Neuronal stem cell (in vitro differentiated cells): Measurements from ENCODE around the gene SERPINA12.
A peak's percentile ranks its signal among the peaks of the same experiment; 100 is the strongest.

Experiments used
- DNase-seq: peaks from one replicate; pipeline ENCODE4 v3.0.0-alpha.2; 2013; ENCODE audit warnings: low spot score
- H2AFZ ChIP-seq: one replicate; pipeline ENCODE4 v1.6.1; 2013; ENCODE audit warnings: mild to moderate bottlenecking, low read length, inconsistent platforms
- H2AK5ac ChIP-seq: 2 replicates; pipeline ENCODE4 v1.6.1; 2013; ENCODE audit warnings: low read depth, mild to moderate bottlenecking, inconsistent platforms, low read length, moderate library complexity, mixed read lengths
- H2BK120ac ChIP-seq: 2 replicates; pipeline ENCODE4 v1.6.1; 2013; ENCODE audit warnings: low read depth, mild to moderate bottlenecking, inconsistent platforms, low read length, moderate library complexity, mixed read lengths
- H2BK12ac ChIP-seq: one replicate; pipeline ENCODE4 v1.6.1; 2013; ENCODE audit warnings: low read length, inconsistent platforms
- H2BK15ac ChIP-seq: 2 replicates; pipeline ENCODE4 v1.6.1; 2013; ENCODE audit warnings: mild to moderate bottlenecking, low read length, inconsistent platforms, mixed read lengths
- H2BK5ac ChIP-seq: one replicate; pipeline ENCODE4 v1.6.1; 2013; ENCODE audit warnings: inconsistent platforms, mild to moderate bottlenecking, low read length, moderate library complexity
- H3K14ac ChIP-seq: one replicate; pipeline ENCODE4 v1.6.1; 2013; ENCODE audit warnings: low read length, inconsistent platforms
- H3K18ac ChIP-seq: 2 replicates; pipeline ENCODE4 v1.6.1; 2013; ENCODE audit warnings: low read length, inconsistent platforms
- H3K23ac ChIP-seq: 2 replicates; pipeline ENCODE4 v1.6.1; 2013; ENCODE audit warnings: low read depth, mild to moderate bottlenecking, mixed read lengths, low read length, inconsistent platforms; ENCODE audit not compliant: poor library complexity
- H3K27ac ChIP-seq: replicated peaks from 3 replicates; pipeline ENCODE4 v1.5.1; 2013; ENCODE audit warnings: low read length, inconsistent platforms
- H3K27me3 ChIP-seq, 3 experiments: 2 replicates each; pipeline ENCODE4 v1.6.1; 2013; ENCODE audit warnings: low read length in 3 of 3, mild to moderate bottlenecking in 2 of 3, inconsistent platforms in 1 of 3, low read depth in 1 of 3, mixed read lengths in 1 of 3, moderate library complexity in 1 of 3; ENCODE audit not compliant: control insufficient read depth in 3 of 3, insufficient read depth in 3 of 3
- H3K36me3 ChIP-seq, 2 donors: replicated peaks in 1 of 2; 2 replicates each; pipeline ENCODE4 v1.6.1; 2013; ENCODE audit warnings: low read length in 2 of 2; ENCODE audit not compliant: control insufficient read depth in 2 of 2, insufficient read depth in 2 of 2
- H3K4ac ChIP-seq: 2 replicates; pipeline ENCODE4 v1.6.1; 2013; ENCODE audit warnings: inconsistent platforms, mild to moderate bottlenecking, low read length, moderate library complexity
- H3K4me1 ChIP-seq, 2 donors: 1 replicate in 1 of 2; 2 replicates in 1 of 2; pipeline ENCODE4 v1.6.1; 2013; ENCODE audit warnings: low read length in 2 of 2, low read depth in 1 of 2; ENCODE audit not compliant: control insufficient read depth in 2 of 2, insufficient read depth in 1 of 2
- H3K4me2 ChIP-seq: one replicate; pipeline ENCODE4 v1.6.1; 2013; ENCODE audit warnings: mild to moderate bottlenecking, low read length, inconsistent platforms; ENCODE audit not compliant: insufficient read depth, poor library complexity, severe bottlenecking
- H3K4me3 ChIP-seq, 2 donors: 2 replicates each; pipeline ENCODE4 v1.5.1; 2013; ENCODE audit warnings: low read length in 2 of 2, mild to moderate bottlenecking in 2 of 2, inconsistent platforms in 1 of 2, moderate library complexity in 1 of 2
- H3K79me1 ChIP-seq: one replicate; pipeline ENCODE4 v1.6.1; 2013; ENCODE audit warnings: low read depth, mild to moderate bottlenecking, inconsistent platforms, low read length, moderate library complexity
- H3K9ac ChIP-seq: one replicate; pipeline ENCODE4 v1.6.1; 2013; ENCODE audit warnings: mild to moderate bottlenecking, low read depth, low read length, inconsistent platforms; ENCODE audit not compliant: poor library complexity
- H3K9me3 ChIP-seq, 2 donors: replicated peaks in 1 of 2; 2 replicates each; pipeline versions ENCODE3 to v1.6.1; 2013; ENCODE audit warnings: low read length in 2 of 2, mild to moderate bottlenecking in 2 of 2, inconsistent platforms in 1 of 2, low read depth in 1 of 2, mixed read lengths in 1 of 2, moderate library complexity in 1 of 2; ENCODE audit not compliant: control insufficient read depth in 2 of 2, insufficient read depth in 1 of 2
- H4K8ac ChIP-seq: one replicate; pipeline ENCODE4 v1.6.1; 2013; ENCODE audit warnings: low read depth, mild to moderate bottlenecking, inconsistent platforms, low read length, moderate library complexity
- H4K91ac ChIP-seq: one replicate; pipeline ENCODE4 v1.6.1; 2013; ENCODE audit warnings: low read length, low read depth, mild to moderate bottlenecking, inconsistent platforms; ENCODE audit not compliant: poor library complexity
- WGBS, 2 donors: extraction: QIAGEN DNeasy Blood & Tissue Kit; methylation state at CpG; one replicate each; pipeline ENCODE4 v1.1.7; 2013; ENCODE audit warnings: missing lambda C conversion rate in 2 of 2, mixed read lengths in 1 of 2; ENCODE audit not compliant: insufficient read length in 2 of 2, insufficient replicate concordance in 1 of 2; ENCODE audit errors: extremely low coverage in 2 of 2; 5-methylcytosine and 5-hydroxymethylcytosine counted together

SERPINA12 gene

DNA sequence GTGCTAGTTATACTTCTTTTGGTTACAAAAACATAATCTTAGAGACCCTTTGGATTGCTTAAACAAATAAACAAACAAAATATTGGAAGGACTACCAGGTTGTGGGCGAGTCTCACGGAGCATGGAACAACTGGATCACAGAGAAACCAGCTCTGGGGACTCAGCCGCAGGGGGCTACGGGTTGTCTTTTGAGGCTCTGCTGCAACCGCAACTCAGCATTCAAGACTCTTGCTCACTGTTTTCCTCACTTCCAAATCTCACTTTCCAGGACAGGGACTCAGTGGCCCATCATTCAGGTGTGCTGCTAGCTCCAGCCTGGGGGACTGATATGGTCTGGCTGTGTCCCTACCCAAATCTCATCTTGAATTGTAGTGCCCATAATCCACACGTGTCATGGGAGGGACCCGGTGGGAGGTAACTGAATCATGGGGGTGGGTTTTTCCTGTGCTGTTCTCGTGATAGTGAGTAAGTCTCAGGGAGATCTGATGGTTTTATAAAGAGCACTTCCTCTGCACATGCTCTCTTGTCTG lies 37.9 kb upstream of the SERPINA12 start:
- Histone ChIP-seq H3K9me3 (no peaks in the 10 kb centered on the region), H3K79me1 (no peaks in the 10 kb centered on the region), H3K27ac (no peak overlapping the region), H3K36me3 (no peaks in the 10 kb centered on the region), H2BK120ac (no peak overlapping the region), H4K91ac (no peak overlapping the region), H3K4me2 (no peak overlapping the region), H3K27me3 (no peaks in the 10 kb centered on the region), H3K4me1 (peaks cover 0 to 8% of the 10 kb centered on the region in 2 donors), H3K4ac (no peak overlapping the region), H2BK12ac (no peak overlapping the region), H3K4me3 (no peak overlapping the region), H4K8ac (no peak overlapping the region), H2BK15ac (no peak overlapping the region), H3K9ac (no peak overlapping the region), H2AFZ (no peak overlapping the region), H2AK5ac (no peak overlapping the region), H3K23ac (no peak overlapping the region), H3K18ac (no peak overlapping the region), H2BK5ac (no peak overlapping the region), H3K14ac (no peak overlapping the region)
- no peak for DNase-seq
- WGBS, 2 donors, result no CpG with 5 or more reads among the region's 8 CpGs

DNA sequence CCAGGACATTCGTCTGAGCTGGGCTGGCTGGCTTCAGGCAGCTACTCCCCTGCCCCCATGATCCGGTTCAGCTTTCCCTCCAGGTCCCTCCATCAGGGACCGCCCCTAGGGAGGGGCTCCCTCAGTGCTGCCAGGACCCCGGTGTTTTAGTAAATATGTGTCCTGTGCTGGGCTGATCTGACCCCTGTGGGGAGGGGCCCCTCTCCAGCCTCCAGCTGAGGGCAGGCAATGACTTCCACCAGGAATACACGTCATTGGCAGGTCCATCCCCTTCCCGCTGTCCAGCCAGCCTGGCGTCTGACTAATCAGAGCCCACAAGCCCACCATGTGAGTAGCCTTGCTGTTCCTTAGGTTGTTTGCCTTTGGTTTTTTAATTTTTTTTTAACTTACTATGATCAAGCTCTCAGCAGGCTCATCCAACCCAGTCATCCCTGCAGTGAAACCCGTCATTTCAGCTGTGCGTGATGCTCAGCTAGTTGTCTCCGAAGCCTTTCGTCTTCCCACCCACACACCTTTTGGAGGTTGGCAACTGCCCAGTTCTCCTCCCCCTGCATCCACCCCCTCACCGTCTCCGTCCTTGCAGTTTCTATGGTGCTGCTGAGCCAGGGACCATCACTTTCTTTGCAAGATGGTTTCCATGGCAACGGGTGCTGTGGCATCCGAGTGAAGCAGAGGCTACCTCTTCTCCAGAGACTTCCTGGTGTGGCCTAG lies 36.0 kb upstream of the SERPINA12 start:
- peaks cover 0 to 12% of the 10 kb centered on the region in 2 donors for H3K4me1 ChIP-seq
- no peaks in the 10 kb centered on the region for H3K9me3 ChIP-seq

DNA sequence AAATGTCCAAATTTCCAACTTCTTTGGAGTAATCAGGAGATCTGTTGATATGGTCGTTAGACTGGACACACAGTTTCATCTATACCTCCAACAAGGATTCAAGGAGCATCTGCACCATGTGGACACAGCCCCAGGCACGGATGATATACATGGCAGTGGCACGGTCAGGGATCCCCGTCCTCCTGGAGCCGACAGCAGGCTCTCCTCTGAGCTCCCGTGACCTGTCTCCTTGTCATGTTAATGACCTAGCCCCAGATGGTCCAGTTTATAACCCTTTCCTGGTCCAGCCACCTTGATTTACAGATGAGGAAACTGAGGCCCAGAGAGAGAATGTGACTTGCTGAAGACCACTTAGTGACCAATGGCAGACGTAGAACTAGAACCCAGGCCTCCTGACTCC lies 35.5 kb upstream of the SERPINA12 start:
- Histone ChIP-seq H3K9me3 (no peaks in the 10 kb centered on the region), H2AK5ac (no peak overlapping the region), H2BK12ac (no peak overlapping the region), H3K14ac (no peak overlapping the region), H4K8ac (no peak overlapping the region), H2BK5ac (no peak overlapping the region), H2AFZ (no peak overlapping the region), H3K36me3 (no peaks in the 10 kb centered on the region), H3K79me1 (no peaks in the 10 kb centered on the region), H3K9ac (peak overlapping the region; percentile 55), H3K4ac (no peak overlapping the region), H3K23ac (no peak overlapping the region), H3K27me3 (no peaks in the 10 kb centered on the region), H3K4me3 (no peak overlapping the region), H3K4me2 (no peak overlapping the region), H2BK15ac (no peak overlapping the region), H3K27ac (no peak overlapping the region), H4K91ac (no peak overlapping the region), H3K18ac (no peak overlapping the region), H3K4me1 (peaks cover 0 to 10% of the 10 kb centered on the region in 2 donors), H2BK120ac (no peak overlapping the region)
- no peak for DNase-seq
- no CpG with 5 or more reads among the region's 7 CpGs for WGBS, 2 donors

More for the DNA sequence above, 36.0 kb upstream of the SERPINA12 start:
- H3K4ac ChIP-seq, result no peak overlapping the region
- H4K91ac ChIP-seq, result no peak overlapping the region
- no CpG with 5 or more reads among the region's 15 CpGs for WGBS, 2 donors
- peak overlapping the region; percentile 55 for H3K9ac ChIP-seq
- H4K8ac ChIP-seq, result no peak overlapping the region
- no peak overlapping the region for H3K23ac ChIP-seq
- no peaks in the 10 kb centered on the region for H3K79me1 ChIP-seq
- no peaks in the 10 kb centered on the region for H3K36me3 ChIP-seq
- no peaks in the 10 kb centered on the region for H3K27me3 ChIP-seq
- H3K4me2 ChIP-seq, result no peak overlapping the region
- no peak overlapping the region for H2BK15ac ChIP-seq
- no peak overlapping the region for H2BK12ac ChIP-seq
- no peak for DNase-seq
- no peak overlapping the region for H3K18ac ChIP-seq
- no peak overlapping the region for H2AK5ac ChIP-seq
- no peak overlapping the region for H2BK120ac ChIP-seq
- H3K27ac ChIP-seq, result no peak overlapping the region
- no peak overlapping the region for H3K4me3 ChIP-seq
- H3K14ac ChIP-seq, result no peak overlapping the region
- no peak overlapping the region for H2AFZ ChIP-seq
- H2BK5ac ChIP-seq, result no peak overlapping the region

DNA sequence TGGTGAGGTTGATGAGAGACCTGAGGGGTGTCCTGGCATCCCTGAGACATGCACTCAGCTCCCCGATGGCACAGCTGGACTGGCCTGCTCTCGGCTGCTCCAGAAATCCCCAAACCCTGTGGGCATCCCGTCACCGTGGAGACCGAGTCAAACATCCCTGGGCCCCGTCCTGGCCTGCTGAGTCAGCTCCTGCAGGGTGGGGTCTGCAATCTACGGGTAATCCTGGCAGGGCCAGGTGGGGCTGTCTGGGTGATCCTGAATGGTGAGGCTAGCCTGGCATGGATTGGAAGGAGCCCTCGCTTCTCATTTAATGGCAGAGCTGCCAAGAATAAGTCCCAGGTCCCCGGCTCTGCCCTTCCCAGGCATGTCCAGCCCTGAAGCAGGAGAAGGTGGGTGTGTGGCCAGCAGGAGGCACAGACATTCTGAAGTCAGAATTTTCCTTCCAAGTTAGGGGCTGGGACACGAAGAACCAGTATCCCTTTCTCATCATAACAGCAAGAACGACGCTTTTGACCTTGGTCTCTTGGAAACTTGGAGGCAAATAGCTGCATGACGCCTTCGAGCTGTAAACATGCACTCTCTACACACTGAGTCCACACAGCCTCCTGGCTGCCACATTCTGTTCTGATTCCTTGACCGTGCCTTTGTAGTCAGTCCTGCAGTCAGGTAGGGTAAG lies 34.3 kb upstream of the SERPINA12 start:
- Histone ChIP-seq H3K4me3 (no peak overlapping the region), H3K9me3 (no peaks in the 10 kb centered on the region), H3K23ac (no peak overlapping the region), H3K27ac (no peak overlapping the region), H3K4me2 (no peak overlapping the region), H2BK12ac (no peak overlapping the region), H2AK5ac (no peak overlapping the region), H2AFZ (no peak overlapping the region), H2BK120ac (no peak overlapping the region), H3K36me3 (no peaks in the 10 kb centered on the region), H3K79me1 (no peaks in the 10 kb centered on the region), H3K9ac (no peak overlapping the region), H4K8ac (no peak overlapping the region), H2BK5ac (no peak overlapping the region), H3K4ac (no peak overlapping the region), H3K18ac (no peak overlapping the region), H4K91ac (no peak overlapping the region), H3K27me3 (no peaks in the 10 kb centered on the region), H3K4me1 (peaks cover 0 to 8% of the 10 kb centered on the region in 2 donors), H3K14ac (no peak overlapping the region), H2BK15ac (no peak overlapping the region)
- WGBS, 2 donors, result no CpG with 5 or more reads among the region's 15 CpGs
- no peak for DNase-seq
